HG03025 (cell line): ENCODE data around the gene PDE9A.

Experiments
- ATAC-seq: cut with Tn5 transposase; IDR thresholded peaks from one replicate; pipeline ENCODE4 v1.9.1; 2021; ENCODE audit warnings: mild to moderate bottlenecking, moderate library complexity; ENCODE audit not compliant: unreplicated experiment, low FRiP score

Gene PDE9A

DNA sequence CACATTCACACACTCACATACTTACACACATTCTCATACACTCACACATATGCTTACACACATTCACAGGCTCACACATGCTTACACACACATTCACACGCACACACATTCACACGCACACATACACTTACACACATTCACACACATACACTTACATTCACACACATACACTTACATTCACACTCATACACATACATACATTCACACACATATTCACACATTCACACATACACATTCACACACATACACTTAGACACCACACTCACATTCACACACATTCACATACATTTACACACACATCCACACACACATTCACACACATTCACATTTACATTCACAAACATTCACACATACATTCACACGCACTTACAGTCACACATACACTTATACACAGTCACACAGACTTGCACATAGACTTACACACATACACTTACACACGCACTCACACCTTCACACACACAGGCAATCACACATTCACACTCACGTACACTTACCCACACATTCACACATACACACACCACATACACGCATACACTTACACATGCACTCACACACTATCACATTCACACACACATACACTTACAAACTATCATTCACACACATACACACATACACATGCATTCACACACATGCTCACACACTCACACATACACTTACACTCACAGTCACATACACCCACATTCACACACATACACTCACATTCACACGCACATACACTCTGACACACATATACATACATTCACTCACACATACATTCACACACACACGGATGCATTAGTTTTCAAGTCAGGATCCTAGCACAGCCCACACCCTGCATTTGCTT, 16.8 kb downstream of the PDE9A start:
- ATAC-seq = no peak

DNA sequence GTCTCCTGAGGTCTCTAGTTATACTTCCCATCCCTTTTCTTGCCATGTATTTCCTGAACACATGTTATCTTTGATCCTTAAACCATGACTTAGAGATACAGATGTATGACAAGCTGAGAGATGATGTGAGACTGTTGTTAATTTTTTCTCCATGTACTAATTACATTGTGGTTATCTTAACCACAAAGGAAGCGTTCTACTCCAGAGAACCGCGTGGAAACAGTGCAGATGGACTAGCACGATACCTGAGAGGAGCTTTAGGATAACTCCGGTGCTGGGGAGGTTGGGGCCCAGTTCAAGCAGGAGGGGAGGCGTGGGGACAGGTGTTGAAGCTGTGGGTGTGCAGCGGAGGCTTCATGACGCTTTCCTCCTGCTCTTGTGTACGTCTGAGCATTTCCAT, 17.5 kb downstream of the PDE9A start:
- ATAC-seq = no peak

DNA sequence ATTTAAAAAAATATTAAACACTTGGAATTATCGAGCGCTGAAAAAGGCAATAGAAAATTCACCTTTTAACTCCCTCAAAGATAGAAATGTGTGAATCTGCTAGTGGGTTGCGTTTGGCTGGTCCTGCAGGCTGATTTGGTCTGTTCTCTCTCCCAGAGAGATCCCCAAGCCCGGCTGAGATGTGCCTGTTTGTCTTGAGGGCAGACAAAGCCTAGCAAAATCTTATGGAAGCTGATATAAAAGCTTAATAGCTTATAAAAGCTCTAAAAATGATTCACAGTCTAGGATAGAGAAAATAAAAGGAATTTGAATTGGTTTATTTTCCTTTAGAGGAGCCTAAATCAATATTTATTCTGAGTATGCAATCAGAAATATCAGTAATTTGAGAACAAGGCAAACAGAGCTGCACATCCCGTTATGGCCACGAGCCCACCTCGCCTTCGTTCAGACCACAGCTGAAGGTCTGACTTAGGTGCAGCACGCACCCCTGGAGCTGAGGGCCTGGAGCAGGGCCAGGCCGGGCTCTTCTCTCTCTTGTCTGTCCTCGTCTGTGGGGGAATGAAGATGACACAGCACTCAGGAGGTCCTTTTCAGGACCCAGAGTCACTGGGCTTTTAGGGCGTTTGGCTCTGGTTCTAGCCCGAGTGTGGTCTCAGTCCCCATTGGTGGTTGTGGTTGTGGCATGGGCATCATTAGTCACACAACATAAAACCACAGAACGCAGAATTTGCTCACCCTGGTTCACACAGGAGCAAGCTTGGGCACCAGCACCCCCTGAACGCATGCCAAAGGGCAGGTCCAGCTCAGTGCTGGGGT, 18.6 kb downstream of the PDE9A start:
- ATAC-seq = no peak

DNA sequence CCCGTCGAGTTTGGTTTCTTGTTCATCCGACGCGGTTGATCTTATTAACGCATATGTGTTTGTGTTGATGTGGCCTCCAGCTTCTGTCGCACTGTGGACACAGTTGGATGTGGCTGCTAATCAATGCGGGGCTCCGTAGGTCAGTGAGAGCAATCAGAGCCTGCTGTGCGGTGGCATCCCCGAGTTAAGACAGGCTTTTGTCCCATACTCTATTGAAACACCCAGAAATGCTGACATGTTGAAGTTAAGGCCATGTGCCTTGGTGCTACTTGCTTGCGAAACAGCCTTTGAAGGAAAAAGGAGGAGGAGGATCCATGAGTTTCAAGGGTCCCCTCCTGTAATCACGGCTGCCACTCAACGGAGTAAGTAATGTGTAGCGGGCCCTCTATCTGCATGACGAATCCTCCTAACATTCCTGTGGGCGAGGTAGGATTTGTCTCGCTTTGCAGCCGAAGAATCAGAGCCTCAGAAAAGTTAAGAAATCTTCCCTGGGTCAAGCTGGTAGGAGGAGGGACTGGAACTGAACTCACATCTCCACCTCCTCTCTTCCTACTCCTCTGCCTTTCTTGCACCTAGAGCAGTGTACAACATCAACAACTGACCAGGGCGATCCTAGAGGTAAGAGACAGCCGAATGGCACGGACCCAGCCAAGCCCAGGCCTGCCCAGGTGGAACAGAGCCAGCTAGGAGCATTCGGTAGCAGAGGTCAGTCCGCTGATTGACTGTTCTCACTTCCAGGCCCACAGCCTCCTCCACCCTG, 19.5 kb downstream of the PDE9A start:
- no peak for ATAC-seq

DNA sequence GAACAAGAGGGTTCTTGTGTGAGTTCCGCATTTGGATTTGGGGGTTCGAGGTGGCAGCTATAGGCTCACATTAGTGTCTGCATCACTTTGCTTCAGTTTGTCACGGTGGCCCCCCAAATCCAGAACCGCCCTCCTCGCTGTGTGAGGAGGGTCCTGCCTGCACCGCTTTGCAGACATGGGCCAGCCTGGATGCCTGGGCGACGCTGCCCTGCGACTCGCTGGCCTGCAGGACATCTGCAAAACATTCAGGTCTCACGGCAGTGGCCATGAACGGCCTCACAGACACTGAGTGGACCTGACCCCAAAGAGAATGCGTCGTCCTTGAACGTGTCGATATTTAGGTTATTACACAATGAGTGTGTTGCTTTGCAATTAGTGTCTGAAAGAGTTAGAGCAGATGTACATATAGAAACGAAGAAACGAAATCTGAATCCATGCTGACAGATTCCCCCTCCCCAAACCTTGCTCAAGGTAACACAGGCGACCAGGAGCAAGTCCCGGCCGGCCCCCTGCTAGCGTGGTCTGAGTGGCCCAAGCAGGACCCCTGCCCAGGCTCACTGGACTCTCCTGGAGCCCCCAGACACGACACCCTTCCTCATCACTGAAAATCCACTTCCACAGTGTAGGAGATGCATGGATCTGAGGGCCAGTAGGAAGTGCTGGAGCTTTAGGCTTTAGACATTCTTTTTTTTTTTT, 20.4 kb downstream of the PDE9A start:
- no peak for ATAC-seq

DNA sequence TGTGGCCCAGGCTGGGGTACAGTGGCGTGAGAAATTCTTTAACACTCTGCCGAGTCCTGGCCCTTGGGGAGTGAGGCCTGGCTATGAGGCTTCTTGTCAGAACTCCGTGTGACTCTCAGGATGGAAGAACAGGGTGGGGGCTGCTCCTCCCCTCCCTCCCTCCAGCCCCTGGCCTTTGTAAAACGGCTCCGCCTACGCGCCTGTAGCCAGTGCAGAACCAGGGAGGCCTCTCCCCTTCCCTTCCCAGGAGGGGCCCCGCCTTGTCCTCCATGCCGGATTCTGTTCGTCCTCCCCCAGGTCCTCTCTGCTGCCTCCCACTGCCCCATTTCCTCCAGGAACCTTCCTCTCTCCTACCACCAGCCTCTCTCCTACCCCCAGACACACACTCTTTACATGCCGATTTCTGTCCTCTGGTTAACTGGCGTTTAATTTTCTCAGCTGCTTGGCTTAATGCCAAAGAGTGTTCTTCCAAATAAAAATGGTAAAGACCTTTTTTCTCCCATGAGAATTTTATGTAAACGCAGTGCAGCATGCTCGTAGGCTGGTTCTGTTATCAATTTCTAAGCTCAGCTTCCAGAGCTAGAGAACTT, 21.0 kb downstream of the PDE9A start:
- no peak for ATAC-seq

DNA sequence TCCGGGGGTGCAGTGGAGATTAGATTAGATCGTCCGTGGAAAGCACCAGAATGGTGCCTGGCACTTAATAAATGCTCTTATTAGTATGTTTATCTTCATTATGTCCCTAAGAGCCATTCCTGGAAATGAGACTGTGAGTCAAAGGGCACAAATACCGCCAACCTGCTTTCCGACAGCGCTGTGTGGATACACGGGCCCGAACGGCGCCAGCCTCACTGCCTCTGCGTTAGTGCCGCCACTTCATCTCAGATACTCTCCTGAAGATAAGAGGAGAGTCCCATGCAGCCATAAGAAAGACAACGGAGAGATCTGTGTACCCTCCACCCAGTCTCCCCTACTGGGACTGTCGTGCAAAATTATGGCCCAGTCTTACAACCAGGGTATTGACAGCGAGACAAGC, 22.0 kb downstream of the PDE9A start:
- ATAC-seq = no peak

DNA sequence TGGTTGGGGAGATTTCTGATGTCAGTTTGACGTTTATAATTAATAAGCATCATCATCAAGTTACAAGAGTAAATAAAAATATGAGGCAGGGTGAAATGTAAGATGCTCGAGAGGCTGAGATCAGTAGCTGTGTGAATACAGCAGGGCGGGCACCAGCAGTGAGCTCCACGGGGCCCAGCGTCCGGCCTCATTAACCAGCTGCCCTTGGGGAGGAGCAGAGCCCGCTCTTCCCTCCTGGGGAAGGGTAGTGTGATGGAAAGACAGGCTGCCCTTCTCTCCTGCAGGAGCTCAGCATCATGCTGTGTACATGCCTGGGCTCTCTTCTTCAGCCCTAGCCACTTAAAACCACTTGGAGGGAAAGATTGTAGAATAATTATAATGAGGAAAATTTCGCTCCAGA, 23.4 kb downstream of the PDE9A start:
- ATAC-seq = no peak

DNA sequence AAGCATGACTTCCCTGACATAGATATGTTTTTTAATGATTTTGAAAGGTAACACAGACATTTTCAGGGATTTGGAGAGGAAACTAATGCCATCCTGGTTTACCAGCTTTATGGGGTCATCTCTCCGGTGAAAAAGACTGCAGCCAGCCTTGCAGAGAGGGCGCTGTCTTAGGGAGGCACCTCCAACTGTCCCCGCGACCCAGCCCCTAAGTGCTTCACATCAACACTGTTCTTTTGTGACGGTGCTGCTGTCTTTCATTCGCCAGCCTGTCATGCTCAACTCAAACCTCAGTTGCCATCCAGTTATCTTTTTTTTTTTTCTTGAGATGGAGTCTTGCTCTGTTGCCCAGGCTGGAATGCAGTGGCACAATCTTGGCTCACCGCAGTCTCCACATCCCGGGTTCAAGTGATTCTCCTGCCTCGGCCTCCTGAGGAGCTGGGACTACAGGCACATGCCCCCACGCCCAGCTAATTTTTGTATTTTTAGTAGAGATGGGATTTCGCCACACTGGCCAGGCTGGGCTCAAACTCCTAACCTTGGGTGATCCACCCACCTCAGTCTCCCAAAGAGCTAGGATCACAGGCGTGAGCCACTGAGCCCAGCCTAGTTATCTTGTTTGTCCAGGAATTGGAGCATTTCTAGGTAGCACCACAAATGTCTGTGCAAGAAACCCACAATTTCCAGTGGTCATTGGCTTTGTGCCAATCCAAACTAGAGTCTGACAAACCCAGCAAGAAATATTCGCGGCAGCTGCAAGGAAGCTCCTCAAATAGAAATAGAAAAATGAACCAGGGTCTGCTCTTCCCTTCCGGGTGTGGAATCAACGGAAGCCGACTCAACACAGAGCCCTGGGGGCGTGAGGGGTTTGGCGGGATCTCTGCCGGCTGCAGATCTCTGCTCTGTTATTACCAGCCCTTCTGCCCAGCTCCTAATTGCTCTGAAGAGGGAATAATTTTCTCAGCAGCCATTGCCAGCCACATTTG, 24.2 kb downstream of the PDE9A start:
- ATAC-seq = no peak

DNA sequence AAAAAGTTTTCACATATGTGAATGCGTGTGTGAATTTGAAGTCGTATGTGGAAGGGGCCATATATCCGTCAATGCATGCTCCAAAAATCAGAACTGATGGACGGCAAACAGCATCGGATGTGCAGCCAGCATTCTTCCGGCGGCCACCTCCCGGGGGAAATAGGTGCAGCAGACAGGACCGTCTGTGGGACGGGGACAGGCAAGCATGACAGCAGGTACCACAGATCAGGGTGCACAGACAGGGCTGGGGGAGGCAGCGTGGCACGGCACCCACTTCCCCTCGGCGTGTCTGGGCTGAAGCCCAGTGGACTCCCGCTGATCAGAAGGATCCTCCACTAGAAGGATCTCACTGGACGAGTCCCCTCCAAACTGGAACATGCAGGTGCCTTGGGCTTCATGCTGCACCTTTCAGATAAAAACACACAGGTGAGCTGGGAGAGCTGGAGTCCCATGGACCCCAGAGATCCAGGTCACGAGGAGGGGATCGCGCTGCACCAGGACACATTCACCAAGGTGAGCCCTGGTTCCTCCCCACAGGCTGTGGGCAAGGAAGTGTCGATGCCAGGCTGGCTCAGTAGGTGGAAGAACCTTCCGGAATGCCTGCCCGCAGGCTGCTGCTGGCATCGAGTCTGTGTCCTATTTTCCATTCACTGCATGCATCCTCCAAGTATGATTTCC, 25.3 kb downstream of the PDE9A start:
- no peak for ATAC-seq

DNA sequence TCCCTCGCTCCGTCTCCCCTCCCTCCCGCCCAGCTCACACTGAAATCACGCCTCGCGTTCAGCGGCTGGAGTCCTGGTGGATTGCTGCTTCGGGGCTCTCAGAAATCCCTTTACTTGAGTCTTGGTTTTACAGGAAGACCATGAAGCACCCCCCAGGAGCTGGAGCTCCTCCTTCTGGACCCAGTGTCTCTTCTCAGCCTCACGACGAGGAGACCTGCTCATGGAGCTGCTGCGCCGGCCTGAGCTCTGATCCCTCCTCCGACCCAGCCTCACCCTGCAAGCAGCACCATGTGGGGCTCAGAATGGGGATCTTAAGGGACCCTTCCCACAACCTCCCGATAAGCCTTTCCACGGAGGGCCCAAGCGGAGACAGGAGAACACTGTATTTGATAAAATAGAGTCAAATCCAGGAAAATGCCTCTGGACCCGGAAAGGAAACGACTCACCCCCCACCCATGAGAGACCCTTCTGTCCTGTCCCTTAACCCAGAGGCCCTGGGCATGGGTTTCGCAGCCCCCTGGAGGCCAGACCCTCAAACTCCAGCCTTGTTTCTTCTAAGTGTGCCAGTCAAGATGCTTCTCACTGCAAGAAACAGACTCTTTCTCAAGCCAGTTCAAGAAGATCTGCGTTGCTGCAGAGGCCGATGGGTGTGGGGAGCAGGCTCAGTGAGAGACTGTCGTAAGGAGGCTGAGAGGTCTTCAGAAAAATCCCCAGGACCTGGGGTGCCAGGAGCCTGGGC, 26.1 kb downstream of the PDE9A start:
- ATAC-seq = no peak

DNA sequence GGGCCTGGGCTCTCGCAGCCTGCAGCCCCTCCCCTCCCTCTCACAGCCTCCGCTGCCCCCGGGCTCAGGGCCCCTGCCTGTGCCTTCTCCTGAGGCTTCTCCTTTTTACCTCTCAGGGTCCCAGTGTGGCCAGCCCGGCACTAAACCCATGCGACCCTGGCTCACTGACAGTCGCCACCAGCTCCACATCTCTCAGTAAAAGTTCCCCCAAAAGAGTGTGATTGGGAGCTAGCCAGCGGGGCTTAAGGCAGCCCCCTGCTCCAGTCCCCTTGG, 26.6 kb downstream of the PDE9A start:
- no peak for ATAC-seq

DNA sequence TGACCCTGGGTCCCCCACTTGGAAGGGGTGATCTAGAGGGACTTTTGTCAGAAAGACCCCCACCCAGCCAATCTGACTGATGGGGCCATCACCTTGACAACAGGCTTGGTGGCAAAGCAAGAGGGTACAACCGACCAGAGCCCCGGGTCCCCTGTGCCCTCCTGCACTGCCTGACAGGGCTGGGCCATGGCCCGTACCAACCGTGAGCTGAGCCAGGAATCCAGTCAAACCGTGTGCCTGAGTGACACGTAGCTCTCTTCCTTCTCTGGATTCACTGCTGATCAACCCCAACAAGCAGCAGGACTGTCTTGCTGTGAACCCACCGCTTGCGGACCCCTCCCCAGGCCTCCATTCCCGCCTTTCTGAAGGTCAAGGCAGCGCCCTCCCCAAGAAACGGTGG, 27.0 kb downstream of the PDE9A start:
- ATAC-seq = no peak

DNA sequence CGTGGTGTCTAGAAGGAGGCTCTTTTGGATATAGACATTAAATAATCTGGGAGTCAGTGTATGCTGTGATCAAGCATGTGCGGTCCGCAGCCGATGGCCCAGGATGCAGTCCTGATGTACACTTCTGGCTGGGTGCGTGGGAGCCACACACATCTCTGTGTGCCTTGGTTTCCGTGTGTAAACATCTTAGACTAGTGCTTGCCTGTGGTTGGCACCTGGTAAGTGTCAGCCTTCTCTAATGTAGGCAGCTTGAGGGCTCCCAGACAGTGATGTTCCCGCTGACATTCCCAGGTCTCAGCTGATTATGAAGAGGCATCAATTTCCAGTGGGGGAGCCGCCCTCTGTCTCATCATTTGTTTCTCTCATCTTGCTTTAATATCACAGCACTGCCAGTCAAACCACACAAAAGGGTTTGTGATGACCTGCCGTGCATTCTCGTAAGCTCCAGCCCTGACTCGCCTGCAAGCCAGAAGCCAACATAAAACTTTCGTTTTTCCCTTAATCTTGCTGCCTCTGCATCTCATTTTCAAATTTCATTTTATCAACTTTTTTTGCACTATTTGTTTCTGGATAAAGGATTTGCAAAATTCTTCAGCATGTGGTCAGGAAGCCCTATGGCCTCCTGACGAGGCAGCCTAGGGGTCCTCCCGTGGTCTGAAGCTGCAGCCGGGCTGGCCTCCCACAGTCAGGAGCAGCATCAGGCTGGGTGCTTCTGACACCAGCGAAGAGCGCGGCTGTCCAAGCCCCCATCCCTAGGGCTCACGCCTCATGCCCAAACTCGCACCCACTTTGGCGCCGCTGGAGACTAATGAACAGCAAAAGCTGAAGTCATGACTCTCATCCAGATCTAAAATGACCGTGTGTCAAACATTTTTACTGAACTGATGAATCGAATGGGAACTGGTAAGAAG, 28.1 kb downstream of the PDE9A start:
- no peak for ATAC-seq

DNA sequence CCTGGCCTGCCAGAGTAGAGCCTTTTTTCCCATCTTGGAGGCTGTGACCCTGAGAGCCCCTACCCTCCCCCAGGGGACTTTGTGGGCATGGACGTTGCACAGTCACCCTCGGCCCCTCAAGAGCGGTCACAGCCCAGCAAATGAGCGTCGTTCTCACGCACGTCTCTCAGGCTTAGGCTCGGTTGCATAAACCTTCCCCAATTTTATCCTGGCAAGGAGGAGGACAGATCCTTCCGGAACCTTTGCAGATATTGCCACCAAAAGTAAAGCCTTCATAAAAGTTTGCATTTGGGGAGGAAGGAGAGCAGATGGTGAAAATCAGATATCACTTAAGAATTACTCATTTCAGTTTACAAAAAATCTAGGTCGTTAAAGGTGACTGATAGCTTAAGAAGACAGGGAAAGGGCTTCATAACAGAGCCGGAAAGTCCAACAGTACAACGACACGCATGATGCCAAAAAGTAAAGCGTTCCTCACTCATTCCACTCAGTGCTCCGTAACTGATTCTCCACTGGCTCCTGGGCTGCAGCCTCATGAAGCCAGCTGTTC, 29.3 kb downstream of the PDE9A start:
- no peak for ATAC-seq

DNA sequence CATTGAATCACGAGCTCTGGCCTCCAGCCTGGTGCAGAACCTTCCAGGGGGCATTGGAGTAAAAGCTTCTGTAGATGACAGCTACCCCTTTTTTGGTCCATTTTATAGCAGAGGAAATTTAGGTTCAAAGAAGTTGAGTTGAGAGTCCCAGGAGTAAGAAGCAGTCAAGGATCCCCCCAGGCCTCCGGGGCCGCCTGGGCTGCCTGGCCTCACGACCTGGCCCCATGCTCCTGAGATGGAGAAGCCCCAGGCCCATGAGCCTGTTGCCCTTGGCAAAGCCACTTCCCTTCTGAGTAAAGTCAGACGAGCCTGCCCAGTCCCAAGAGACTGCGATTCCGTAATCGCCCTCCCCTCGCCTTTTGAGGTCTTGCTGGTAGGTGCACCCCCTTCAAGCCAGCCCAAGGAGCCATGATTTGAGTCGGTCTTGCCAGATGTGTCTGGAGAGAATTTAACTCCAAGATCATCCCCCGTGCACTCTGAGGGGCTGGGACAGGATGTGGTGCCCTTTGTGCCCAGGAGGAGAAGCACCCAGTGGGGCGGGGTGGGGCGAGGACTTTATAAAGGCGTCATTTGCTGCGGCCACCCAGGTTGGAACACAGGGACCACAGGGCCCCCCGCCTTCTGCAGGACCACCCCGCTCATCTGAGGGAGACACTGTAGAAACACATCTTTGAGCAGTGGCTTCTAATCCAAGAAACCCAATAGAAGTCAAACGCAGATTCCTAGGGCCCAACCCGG, 30.1 kb downstream of the PDE9A start:
- ATAC-seq = no peak
